A549 (cell line): ENCODE measurements around the gene CD69. TPM values are rescaled to one million over a fixed set of nuclear protein-coding genes. Genes with fewer than 3 reads are reported as not detected.

Experiments used
- ATAC-seq, 2 experiments: fragments of 200-7000 bp in 1 of 2; fragments of >200 bp in 1 of 2; cut with Nextera tagmentation in 1 of 2; cut with Tn5 transposase in 1 of 2; 3 replicates each; pipeline versions ENCODE4 v1.8.0 to v1.9.1; 2018 to 2020; ENCODE audit warnings: mild to moderate bottlenecking in 1 of 2, moderate library complexity in 1 of 2
- CTCF ChIA-PET: fragments of 300-600 bp; sonication (Branson Sonifier 250); formaldehyde crosslinking; extraction: SDS; loops from one replicate; lab custom pipeline; 2021; ENCODE audit warnings: antibody characterized with exemption, inconsistent platforms; lab: Yijun Ruan, JAX
- POLR2A ChIA-PET: fragments of 350-600 bp; formaldehyde crosslinking; extraction: SDS; loops from one replicate; lab custom pipeline; 2021; ENCODE audit warnings: antibody characterized with exemption, inconsistent platforms; lab: Yijun Ruan, JAX
- DNase-seq, 2 experiments: peaks; one replicate each; pipeline versions ENCODE4 v3.0.0 to v3.0.0-alpha.2; 2011 to 2016; ENCODE audit warnings: low read depth in 1 of 2, low spot score in 1 of 2
- FAIRE-seq: peaks from 2 replicates; lab custom pipeline; 2011; peaks lifted over from hg19 to GRCh38; lab: Jason Lieb, UNC
- H3K27ac ChIP-seq, 2 experiments: fragments of >200 bp; sonication (Bioruptor Twin); formaldehyde crosslinking; 3 replicates each; pipeline ENCODE4 v1.5.1; 2016 to 2017
- H3K4me1 ChIP-seq: fragments of >200 bp; sonication (Bioruptor Twin); formaldehyde crosslinking; 3 replicates; pipeline ENCODE4 v1.6.1; 2016
- H3K4me2 ChIP-seq: fragments of >200 bp; sonication (Bioruptor Twin); formaldehyde crosslinking; 3 replicates; pipeline ENCODE4 v1.6.1; 2016
- H3K4me3 ChIP-seq: fragments of >200 bp; sonication (Bioruptor Twin); formaldehyde crosslinking; 3 replicates; pipeline ENCODE4 v1.5.1; 2016
- H3K9me3 ChIP-seq: fragments of >200 bp; sonication (Bioruptor Twin); formaldehyde crosslinking; 3 replicates; pipeline ENCODE4 v1.6.1; 2016
- BHLHE40 ChIP-seq: IDR thresholded peaks from 2 replicates; pipeline ENCODE4 v1.6.1; 2012; ENCODE audit warnings: low read depth, low read length, inconsistent platforms
- EHF ChIP-seq: fragments of 250-450 bp; sonication (Bioruptor Pico); IDR thresholded peaks from 2 replicates; pipeline ENCODE4 v1.5.0; 2020; ENCODE audit warnings: mild to moderate bottlenecking
- FOSB ChIP-seq: fragments of 250-450 bp; sonication (Bioruptor Pico); IDR thresholded peaks from 2 replicates; pipeline ENCODE4 v1.5.0; 2020; ENCODE audit warnings: mild to moderate bottlenecking, moderate library complexity
- GATA3 ChIP-seq: IDR thresholded peaks from 2 replicates; pipeline ENCODE4 v1.6.1; 2012; ENCODE audit warnings: borderline replicate concordance
- HOXA7 ChIP-seq: fragments of 250-450 bp; sonication (Bioruptor Pico); IDR thresholded peaks from 2 replicates; pipeline ENCODE4 v1.5.0; 2020; ENCODE audit warnings: mild to moderate bottlenecking, moderate library complexity
- HOXB5 ChIP-seq: fragments of 250-450 bp; sonication (Bioruptor Pico); IDR thresholded peaks from 2 replicates; pipeline ENCODE4 v1.5.0; 2020; ENCODE audit warnings: mild to moderate bottlenecking, moderate library complexity
- JUNB ChIP-seq: fragments of >200 bp; sonication (Bioruptor Twin); formaldehyde crosslinking; IDR thresholded peaks from 2 replicates; pipeline ENCODE4 v1.6.1; 2016
- KDM1A ChIP-seq: fragments of 200-600 bp; sonication (generic); IDR thresholded peaks from 2 replicates; pipeline ENCODE4 v1.6.1; 2016; ENCODE audit warnings: low read depth, mild to moderate bottlenecking
- KDM5A ChIP-seq: fragments of 200-600 bp; sonication (generic); IDR thresholded peaks from 2 replicates; pipeline ENCODE4 v1.6.1; 2016; ENCODE audit warnings: antibody characterized with exemption, mild to moderate bottlenecking
- MAFK ChIP-seq: fragments of 450-650 bp; IDR thresholded peaks from 2 replicates; pipeline ENCODE4 v1.6.1; 2014; ENCODE audit not compliant: partially characterized antibody
- MAZ ChIP-seq: fragments of 150-350 bp; IDR thresholded peaks from 2 replicates; pipeline ENCODE4 v1.6.1; 2014; ENCODE audit warnings: antibody characterized with exemption, low read depth, low read length, borderline replicate concordance
- NPAS2 ChIP-seq: fragments of 250-450 bp; sonication (Bioruptor Pico); IDR thresholded peaks from 2 replicates; pipeline ENCODE4 v1.8.0; 2022; ENCODE audit warnings: mild to moderate bottlenecking, moderate library complexity, borderline replicate concordance
- NR3C1 ChIP-seq: fragments of >200 bp; sonication (Bioruptor Twin); formaldehyde crosslinking; IDR thresholded peaks from 3 replicates; pipeline ENCODE4 v1.6.1; 2017
- PHF8 ChIP-seq: fragments of 200-600 bp; sonication (generic); IDR thresholded peaks from 2 replicates; pipeline ENCODE4 v1.6.1; 2016; ENCODE audit warnings: low read depth, mild to moderate bottlenecking, antibody characterized with exemption, moderate library complexity, borderline replicate concordance
- POLR2AphosphoS2 ChIP-seq: conservative IDR thresholded peaks from 2 replicates; pipeline ENCODE4 v1.6.1; 2012; ENCODE audit warnings: low read length, improper control_type of control experiment, inconsistent platforms
- SMC3 ChIP-seq: fragments of >200 bp; sonication (Bioruptor Twin); formaldehyde crosslinking; IDR thresholded peaks from 3 replicates; pipeline ENCODE4 v1.6.1; 2018; ENCODE audit warnings: inconsistent platforms
- TP53 ChIP-seq: fragments of 250-450 bp; sonication (Bioruptor Pico); IDR thresholded peaks from 2 replicates; pipeline ENCODE4 v1.5.0; 2021; ENCODE audit warnings: mild to moderate bottlenecking, moderate library complexity
- ZFP36 ChIP-seq: fragments of 450-650 bp; IDR thresholded peaks from 2 replicates; pipeline ENCODE4 v1.6.1; 2014; ENCODE audit warnings: borderline replicate concordance; ENCODE audit not compliant: partially characterized antibody
- ZNF302 ChIP-seq: fragments of 250-450 bp; sonication (Bioruptor Pico); IDR thresholded peaks from 2 replicates; pipeline ENCODE4 v1.9.0; 2021; ENCODE audit warnings: inconsistent platforms, mild to moderate bottlenecking, moderate library complexity
- ZSCAN20 ChIP-seq: fragments of 250-450 bp; sonication (Bioruptor Pico); IDR thresholded peaks from 2 replicates; pipeline ENCODE4 v1.8.0; 2022; ENCODE audit warnings: mild to moderate bottlenecking, moderate library complexity
- WGBS: methylation state at CpG from one replicate; pipeline ENCODE4 v1.1.6; 2017; ENCODE audit errors: missing lambda C conversion rate; 5-methylcytosine and 5-hydroxymethylcytosine counted together
- polyA plus RNA-seq, 4 experiments: library from polyadenylated mRNA; depleted of rRNA in 3 of 4; stranded (reverse); fragments of >200 nt; fragmentation: RNase III in 1 of 4; extraction: RNeasy Plus Mini Kit Qiagen cat#74134 plus additional on column Dnase treatment in 1 of 4; gene quantifications; 2 replicates in 3 of 4; 3 replicates in 1 of 4; pipeline ENCODE4 v1.2.3, GENCODE V29; 2011 to 2017
- TF ChIP-seq, protein P1 (sequence below): fragments of 250-450 bp; sonication (Bioruptor Pico); IDR thresholded peaks from 2 replicates; pipeline ENCODE4 v1.5.0; 2021; ENCODE audit warnings: mild to moderate bottlenecking, moderate library complexity, borderline replicate concordance
- TF ChIP-seq, protein P2 (sequence below): fragments of 200-600 bp; sonication (generic); IDR thresholded peaks from 2 replicates; pipeline ENCODE4 v1.6.1; 2016; ENCODE audit warnings: antibody characterized with exemption, mild to moderate bottlenecking, moderate library complexity
- TF ChIP-seq, protein P3 (sequence below): fragments of 250-450 bp; sonication (Bioruptor Pico); IDR thresholded peaks from 2 replicates; pipeline ENCODE4 v1.5.0; 2020; ENCODE audit warnings: low read depth, mild to moderate bottlenecking, moderate library complexity
- TF ChIP-seq, protein P4 (sequence below): IDR thresholded peaks from 2 replicates; pipeline ENCODE4 v1.6.1; 2012

CD69 gene
- polyA plus RNA-seq, 2 of the 4 experiments (the other 2 are of a cell fraction), result not detected

DNA sequence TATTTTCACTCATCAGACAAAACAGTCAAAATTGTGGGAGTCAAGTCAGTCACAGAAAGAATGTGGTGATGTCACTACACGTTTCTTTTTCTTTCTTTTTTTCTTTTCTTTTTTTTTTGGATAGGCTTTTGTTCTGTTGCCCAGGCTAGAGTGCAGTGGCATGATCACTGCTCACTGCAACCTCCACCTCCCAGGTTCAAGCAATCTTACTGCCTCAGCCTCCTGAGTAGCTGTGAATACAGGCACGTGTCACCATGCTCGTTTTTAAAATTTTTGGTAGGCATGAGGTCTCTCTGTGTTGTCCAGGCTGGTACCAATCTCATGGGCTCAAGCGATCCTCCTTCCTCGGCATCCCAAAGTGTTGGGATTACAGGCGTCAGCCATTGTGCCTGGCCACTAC is 30.1 kb downstream of the CD69 start:
- ChIA-PET CTCF (interaction anchor here (1.0 kb wide), 1 partner anchor 20 kb away, joined by 4 read pairs; no protein-coding TSS in a partner anchor), POLR2A (no interaction called here)
- FAIRE-seq (no peak), DNase-seq (no peak), ATAC-seq (no peak)
- TF ChIP-seq MAFK (no peak), FOSB (CRISPR knock-in tag) (no peak), EHF (CRISPR knock-in tag) (no peak), KDM1A (no peak), SMC3 (no peak), POLR2AphosphoS2 (no peak), TP53 (CRISPR knock-in tag) (no peak), ZNF302 (CRISPR knock-in tag) (no peak), NPAS2 (CRISPR knock-in tag) (no peak), HOXB5 (CRISPR knock-in tag) (no peak)
- TF ChIP-seq, protein P1, sequence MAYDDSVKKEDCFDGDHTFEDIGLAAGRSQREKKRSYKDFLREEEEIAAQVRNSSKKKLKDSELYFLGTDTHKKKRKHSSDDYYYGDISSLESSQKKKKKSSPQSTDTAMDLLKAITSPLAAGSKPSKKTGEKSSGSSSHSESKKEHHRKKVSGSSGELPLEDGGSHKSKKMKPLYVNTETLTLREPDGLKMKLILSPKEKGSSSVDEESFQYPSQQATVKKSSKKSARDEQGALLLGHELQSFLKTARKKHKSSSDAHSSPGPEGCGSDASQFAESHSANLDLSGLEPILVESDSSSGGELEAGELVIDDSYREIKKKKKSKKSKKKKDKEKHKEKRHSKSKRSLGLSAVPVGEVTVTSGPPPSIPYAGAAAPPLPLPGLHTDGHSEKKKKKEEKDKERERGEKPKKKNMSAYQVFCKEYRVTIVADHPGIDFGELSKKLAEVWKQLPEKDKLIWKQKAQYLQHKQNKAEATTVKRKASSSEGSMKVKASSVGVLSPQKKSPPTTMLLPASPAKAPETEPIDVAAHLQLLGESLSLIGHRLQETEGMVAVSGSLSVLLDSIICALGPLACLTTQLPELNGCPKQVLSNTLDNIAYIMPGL (CRISPR knock-in tag), result no peak
- TF ChIP-seq, protein P2, sequence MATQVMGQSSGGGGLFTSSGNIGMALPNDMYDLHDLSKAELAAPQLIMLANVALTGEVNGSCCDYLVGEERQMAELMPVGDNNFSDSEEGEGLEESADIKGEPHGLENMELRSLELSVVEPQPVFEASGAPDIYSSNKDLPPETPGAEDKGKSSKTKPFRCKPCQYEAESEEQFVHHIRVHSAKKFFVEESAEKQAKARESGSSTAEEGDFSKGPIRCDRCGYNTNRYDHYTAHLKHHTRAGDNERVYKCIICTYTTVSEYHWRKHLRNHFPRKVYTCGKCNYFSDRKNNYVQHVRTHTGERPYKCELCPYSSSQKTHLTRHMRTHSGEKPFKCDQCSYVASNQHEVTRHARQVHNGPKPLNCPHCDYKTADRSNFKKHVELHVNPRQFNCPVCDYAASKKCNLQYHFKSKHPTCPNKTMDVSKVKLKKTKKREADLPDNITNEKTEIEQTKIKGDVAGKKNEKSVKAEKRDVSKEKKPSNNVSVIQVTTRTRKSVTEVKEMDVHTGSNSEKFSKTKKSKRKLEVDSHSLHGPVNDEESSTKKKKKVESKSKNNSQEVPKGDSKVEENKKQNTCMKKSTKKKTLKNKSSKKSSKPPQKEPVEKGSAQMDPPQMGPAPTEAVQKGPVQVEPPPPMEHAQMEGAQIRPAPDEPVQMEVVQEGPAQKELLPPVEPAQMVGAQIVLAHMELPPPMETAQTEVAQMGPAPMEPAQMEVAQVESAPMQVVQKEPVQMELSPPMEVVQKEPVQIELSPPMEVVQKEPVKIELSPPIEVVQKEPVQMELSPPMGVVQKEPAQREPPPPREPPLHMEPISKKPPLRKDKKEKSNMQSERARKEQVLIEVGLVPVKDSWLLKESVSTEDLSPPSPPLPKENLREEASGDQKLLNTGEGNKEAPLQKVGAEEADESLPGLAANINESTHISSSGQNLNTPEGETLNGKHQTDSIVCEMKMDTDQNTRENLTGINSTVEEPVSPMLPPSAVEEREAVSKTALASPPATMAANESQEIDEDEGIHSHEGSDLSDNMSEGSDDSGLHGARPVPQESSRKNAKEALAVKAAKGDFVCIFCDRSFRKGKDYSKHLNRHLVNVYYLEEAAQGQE, result no peak
- no peak overlapping the region for H3K4me2 ChIP-seq
- no peaks in the 10 kb centered on the region for H3K9me3 ChIP-seq
- H3K4me3 ChIP-seq, result no peak overlapping the region
- 74% methylated on average over 6 of the region's 6 CpGs for WGBS
- H3K27ac ChIP-seq, result no peak overlapping the region
- H3K4me1 ChIP-seq, result no peaks in the 10 kb centered on the region

DNA sequence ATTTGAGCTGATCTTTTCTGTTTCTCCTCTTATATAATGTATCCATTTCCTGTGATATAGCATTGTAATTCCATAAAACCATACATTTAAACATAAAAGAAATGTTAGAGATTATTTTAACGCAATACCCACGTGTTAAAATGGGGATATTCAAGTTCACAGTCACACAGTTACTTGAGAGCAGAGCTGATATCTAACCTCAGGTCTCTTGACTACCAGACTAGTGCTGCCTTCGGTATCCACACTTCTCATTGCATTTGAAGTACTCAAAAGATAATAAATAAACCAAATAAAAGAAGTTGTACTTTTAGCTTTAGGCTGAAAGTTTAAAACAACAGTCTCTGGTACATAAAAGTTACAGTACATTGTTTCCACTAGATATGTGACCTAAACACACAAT is 30.7 kb downstream of the CD69 start:
- CTCF ChIA-PET, result interaction anchor here (1.0 kb wide), 1 partner anchor 20 kb away, joined by 4 read pairs; no protein-coding TSS in a partner anchor
- peak; percentile 70 for FAIRE-seq
- 33% methylated on average over 3 of the region's 3 CpGs for WGBS

More for the DNA sequence above, 30.7 kb downstream of the CD69 start:
- ATAC-seq, result no peak
- H3K4me3 ChIP-seq, result no peak overlapping the region
- H3K9me3 ChIP-seq, result no peaks in the 10 kb centered on the region
- TF ChIP-seq NR3C1, result no peak
- TF ChIP-seq ZSCAN20, result no peak
- TF ChIP-seq, protein P3, sequence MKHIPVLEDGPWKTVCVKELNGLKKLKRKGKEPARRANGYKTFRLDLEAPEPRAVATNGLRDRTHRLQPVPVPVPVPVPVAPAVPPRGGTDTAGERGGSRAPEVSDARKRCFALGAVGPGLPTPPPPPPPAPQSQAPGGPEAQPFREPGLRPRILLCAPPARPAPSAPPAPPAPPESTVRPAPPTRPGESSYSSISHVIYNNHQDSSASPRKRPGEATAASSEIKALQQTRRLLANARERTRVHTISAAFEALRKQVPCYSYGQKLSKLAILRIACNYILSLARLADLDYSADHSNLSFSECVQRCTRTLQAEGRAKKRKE, result no peak
- TF ChIP-seq HOXA7 (CRISPR knock-in tag), result no peak
- no peak for TF ChIP-seq PHF8
- TF ChIP-seq JUNB, result no peak
- TF ChIP-seq ZNF302 (CRISPR knock-in tag), result no peak
- TF ChIP-seq MAZ, result no peak
- no peak for TF ChIP-seq BHLHE40
- TF ChIP-seq NPAS2 (CRISPR knock-in tag), result no peak
- TF ChIP-seq KDM5A, result no peak
- no peak for TF ChIP-seq KDM1A
- TF ChIP-seq, protein P4, sequence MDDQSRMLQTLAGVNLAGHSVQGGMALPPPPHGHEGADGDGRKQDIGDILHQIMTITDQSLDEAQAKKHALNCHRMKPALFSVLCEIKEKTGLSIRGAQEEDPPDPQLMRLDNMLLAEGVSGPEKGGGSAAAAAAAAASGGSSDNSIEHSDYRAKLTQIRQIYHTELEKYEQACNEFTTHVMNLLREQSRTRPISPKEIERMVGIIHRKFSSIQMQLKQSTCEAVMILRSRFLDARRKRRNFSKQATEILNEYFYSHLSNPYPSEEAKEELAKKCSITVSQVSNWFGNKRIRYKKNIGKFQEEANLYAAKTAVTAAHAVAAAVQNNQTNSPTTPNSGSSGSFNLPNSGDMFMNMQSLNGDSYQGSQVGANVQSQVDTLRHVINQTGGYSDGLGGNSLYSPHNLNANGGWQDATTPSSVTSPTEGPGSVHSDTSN, result no peak
- TF ChIP-seq HOXB5 (CRISPR knock-in tag), result no peak
- TF ChIP-seq ZFP36, result no peak
- TF ChIP-seq GATA3, result no peak
- no peak overlapping the region for H3K4me2 ChIP-seq
- no peaks in the 10 kb centered on the region for H3K4me1 ChIP-seq
- POLR2A ChIA-PET, result no interaction called here
- H3K27ac ChIP-seq, result no peak overlapping the region
- DNase-seq, result no peak
